ENCODE measurements around the gene PLEKHA7. TPM values are rescaled to one million over a fixed set of nuclear protein-coding genes. Genes with fewer than 3 reads are reported as not detected.
A peak's percentile ranks its signal among the peaks of the same experiment; 100 is the strongest.

The PLEKHA7 gene
- total and polyA plus RNA-seq, 2 donors from 2014 or later = 24.4 to 65.7 TPM

- Histone ChIP-seq H3K36me3 (ENCODE audit: control insufficient read depth in 2 of 3, insufficient read depth in 3 of 3, low read length in 3 of 3) (no peaks in the 10 kb centered on the region), H3K27me3 (ENCODE audit: control insufficient read depth, insufficient read depth, low read length) (no peaks in the 10 kb centered on the region), H3K9ac (ENCODE audit: low read length in 3 of 3) (peak overlapping the region in 1 of 3 donors; percentile 65), H3K4me3 (ENCODE audit: low read length in 3 of 3) (no peak overlapping the region), H3K4me1 (ENCODE audit: control insufficient read depth in 2 of 3, insufficient read depth in 2 of 3, low read depth in 1 of 3, low read length in 3 of 3) (peaks cover 0 to 14% (median 6%) of the 10 kb centered on the region in 3 donors), H3K27ac (ENCODE audit: low read depth in 2 of 2, low read length in 2 of 2) (peak overlapping the region; percentile 20 to 67), H3K9me3 (ENCODE audit: control insufficient read depth in 2 of 3, insufficient read depth in 1 of 3, low read length in 3 of 3) (no peaks in the 10 kb centered on the region)
- FAIRE-seq = no peak
- peak; percentile 75 for TF ChIP-seq CTCF (IDR thresholded peaks at IDR 0.05; ENCODE audit: borderline replicate concordance, extremely low read depth, insufficient read depth)
- peak; percentile 77 to 87 (median 80) for DNase-seq
- intact Hi-C loops (cut with DNase I) = loop anchor here (10.0 kb wide), 1 partner anchor 119 kb away; no protein-coding TSS in a partner anchor
These were observed 68.3 kb downstream of the PLEKHA7 start for GRCh38 chr11:16945671-16946469.

DNA sequence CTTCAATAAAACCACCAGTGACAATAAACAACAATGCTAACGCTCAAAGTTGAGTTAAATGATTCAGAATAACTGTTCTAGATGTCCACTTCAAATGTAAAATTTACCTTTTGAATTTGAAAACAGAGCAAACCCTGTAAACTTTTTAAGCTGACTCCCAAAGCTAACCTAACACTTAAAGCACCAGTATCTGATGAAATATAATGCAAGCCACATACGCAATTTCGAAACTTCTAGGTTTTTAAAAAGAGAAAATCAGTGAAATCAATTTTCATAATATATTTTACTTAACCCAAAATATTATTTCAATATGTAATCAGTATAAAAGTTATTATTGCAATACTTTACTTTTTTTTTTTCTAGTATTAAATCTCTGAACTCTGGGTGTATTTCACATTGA lies 71.3 kb downstream of the PLEKHA7 start:
- Histone ChIP-seq H3K27me3 (ENCODE audit: control insufficient read depth, insufficient read depth, low read length) (no peaks in the 10 kb centered on the region), H3K9me3 (ENCODE audit: control insufficient read depth in 2 of 3, insufficient read depth in 1 of 3, low read length in 3 of 3) (no peaks in the 10 kb centered on the region), H3K36me3 (ENCODE audit: control insufficient read depth in 2 of 3, insufficient read depth in 3 of 3, low read length in 3 of 3) (no peaks in the 10 kb centered on the region), H3K4me1 (ENCODE audit: control insufficient read depth in 2 of 3, insufficient read depth in 2 of 3, low read depth in 1 of 3, low read length in 3 of 3) (peaks cover 0 to 11% (median 6%) of the 10 kb centered on the region in 3 donors), H3K27ac (ENCODE audit: low read depth in 2 of 2, low read length in 2 of 2) (no peak overlapping the region), H3K4me3 (ENCODE audit: low read length in 3 of 3) (no peak overlapping the region), H3K9ac (ENCODE audit: low read length in 3 of 3) (no peak overlapping the region)
- no peak for DNase-seq
- TF ChIP-seq CTCF (IDR thresholded peaks at IDR 0.05; ENCODE audit: borderline replicate concordance, extremely low read depth, insufficient read depth) = no peak
- intact Hi-C loops (cut with DNase I) = loop anchor here (10.0 kb wide), 1 partner anchor 122 kb away; no protein-coding TSS in a partner anchor
- no peak for FAIRE-seq

DNA sequence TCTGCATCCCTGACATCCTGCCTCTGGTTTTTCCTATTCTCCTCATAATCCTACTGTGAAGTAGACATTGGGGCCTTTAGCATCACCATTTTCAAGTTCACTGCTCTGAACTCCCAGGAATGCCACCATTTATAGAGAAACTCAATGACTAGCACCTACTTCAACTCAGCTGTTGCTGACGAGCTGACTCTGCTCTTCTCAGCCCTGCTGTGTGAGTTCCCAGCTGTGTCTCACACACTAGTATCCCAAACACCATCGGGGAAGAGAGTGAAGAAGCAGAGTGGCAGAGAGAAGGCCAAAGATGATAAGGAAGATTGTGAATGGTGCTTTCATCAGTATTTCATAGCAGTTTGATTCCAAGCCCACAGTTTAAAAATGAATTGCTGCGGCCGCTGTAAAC lies 71.9 kb downstream of the PLEKHA7 start:
- peaks cover 0 to 11% (median 6%) of the 10 kb centered on the region in 3 donors for H3K4me1 ChIP-seq (ENCODE audit: control insufficient read depth in 2 of 3, insufficient read depth in 2 of 3, low read depth in 1 of 3, low read length in 3 of 3)
- no peaks in the 10 kb centered on the region for H3K9me3 ChIP-seq (ENCODE audit: control insufficient read depth in 2 of 3, insufficient read depth in 1 of 3, low read length in 3 of 3)
- intact Hi-C loops (cut with DNase I) = loop anchor here (10.0 kb wide), 1 partner anchor 122 kb away; no protein-coding TSS in a partner anchor
- H3K4me3 ChIP-seq (ENCODE audit: low read length in 3 of 3) = no peak overlapping the region
- H3K9ac ChIP-seq (ENCODE audit: low read length in 3 of 3) = no peak overlapping the region
- no peaks in the 10 kb centered on the region for H3K27me3 ChIP-seq (ENCODE audit: control insufficient read depth, insufficient read depth, low read length)
- no peak for FAIRE-seq
- no peak for TF ChIP-seq CTCF (IDR thresholded peaks at IDR 0.05; ENCODE audit: borderline replicate concordance, extremely low read depth, insufficient read depth)
- no peak for DNase-seq
- H3K36me3 ChIP-seq (ENCODE audit: control insufficient read depth in 2 of 3, insufficient read depth in 3 of 3, low read length in 3 of 3) = no peaks in the 10 kb centered on the region
- H3K27ac ChIP-seq (ENCODE audit: low read depth in 2 of 2, low read length in 2 of 2) = no peak overlapping the region
